NCI-H187 (cell line): ENCODE measurements around the gene FAM193B.
"Not testable (repeated sequence)": the region's sequence is repeated elsewhere in the genome, so short reads cannot be mapped to it uniquely, and the experiment has no call there.

Source experiments
- DNase-seq, 2 experiments: peaks; one replicate each; lab custom pipeline; 2025; lab: John Stamatoyannopoulos, UW

FAM193B gene

DNA sequence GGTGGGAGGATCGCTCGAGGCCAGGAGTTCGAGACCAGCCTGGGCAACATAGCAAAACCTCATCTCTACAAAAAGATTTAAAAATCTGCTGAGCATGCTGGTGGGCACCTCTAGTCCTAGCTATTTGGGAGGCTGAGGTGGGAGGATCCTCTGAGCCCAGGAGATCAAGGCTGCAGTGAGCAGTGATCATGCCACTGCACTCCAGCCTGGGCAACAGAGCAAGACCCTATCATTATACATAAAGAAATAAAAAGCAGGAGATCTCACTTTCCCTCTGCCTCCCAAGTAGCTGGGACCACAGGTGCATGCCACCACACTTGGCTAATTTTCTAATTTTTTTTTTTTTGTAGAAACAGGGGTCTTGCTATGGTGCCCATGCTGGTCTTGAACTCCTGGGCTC is 68.6 kb downstream of the FAM193B start:
- not testable (repeated sequence) for DNase-seq

GRCh38 chr5:177484902-177485549 is 69.3 kb downstream of the FAM193B start:
- no peak for DNase-seq

GRCh38 chr5:177483994-177484901 is 70.1 kb downstream of the FAM193B start:
- DNase-seq: no peak

GRCh38 chr5:177483042-177483441 is 71.3 kb downstream of the FAM193B start:
- DNase-seq: no peak

DNA sequence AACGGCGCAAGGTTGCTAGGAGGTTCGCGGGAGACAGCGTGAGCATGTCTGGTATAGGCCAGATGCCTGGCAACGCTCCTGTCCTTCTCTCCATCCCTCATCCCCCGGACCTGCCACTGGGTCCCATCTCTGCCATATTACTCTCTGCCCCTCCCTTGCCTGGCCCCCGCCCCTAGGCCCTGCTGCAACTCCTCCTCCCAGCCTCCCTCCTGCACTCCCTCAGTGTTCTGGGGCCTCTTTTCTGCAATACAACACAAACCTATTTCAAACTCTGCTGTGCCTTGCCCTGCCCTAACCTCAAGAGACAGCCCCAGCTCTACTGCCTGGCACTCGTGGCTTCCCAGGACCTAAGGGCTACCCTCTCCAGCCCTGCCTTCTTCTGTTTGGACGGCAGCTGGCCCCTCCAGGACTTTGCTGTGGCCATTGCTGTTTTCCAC is 72.0 kb downstream of the FAM193B start:
- no peak for DNase-seq

DNA sequence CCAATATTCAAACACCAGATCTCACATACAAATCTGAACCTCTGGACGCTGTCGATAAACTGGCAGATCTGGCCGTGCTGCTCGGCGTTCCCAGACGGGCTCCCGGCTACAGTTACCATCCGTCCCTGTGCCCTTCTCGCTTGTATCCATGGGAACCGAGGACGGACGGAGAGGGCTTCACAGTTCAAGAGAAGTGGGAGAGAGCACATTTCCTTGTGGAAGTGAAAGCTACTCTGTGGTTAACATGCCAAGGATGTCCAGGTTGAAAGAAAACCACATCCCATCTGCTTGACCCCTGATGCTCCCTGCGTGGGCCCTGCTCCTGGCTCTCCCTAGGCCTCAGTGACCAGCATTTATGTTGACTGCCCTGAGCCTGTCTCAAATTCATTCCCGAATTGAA is 74.6 kb downstream of the FAM193B start:
- DNase-seq: no peak

GRCh38 chr5:177478711-177479646 is 75.4 kb downstream of the FAM193B start:
- no peak for DNase-seq

DNA sequence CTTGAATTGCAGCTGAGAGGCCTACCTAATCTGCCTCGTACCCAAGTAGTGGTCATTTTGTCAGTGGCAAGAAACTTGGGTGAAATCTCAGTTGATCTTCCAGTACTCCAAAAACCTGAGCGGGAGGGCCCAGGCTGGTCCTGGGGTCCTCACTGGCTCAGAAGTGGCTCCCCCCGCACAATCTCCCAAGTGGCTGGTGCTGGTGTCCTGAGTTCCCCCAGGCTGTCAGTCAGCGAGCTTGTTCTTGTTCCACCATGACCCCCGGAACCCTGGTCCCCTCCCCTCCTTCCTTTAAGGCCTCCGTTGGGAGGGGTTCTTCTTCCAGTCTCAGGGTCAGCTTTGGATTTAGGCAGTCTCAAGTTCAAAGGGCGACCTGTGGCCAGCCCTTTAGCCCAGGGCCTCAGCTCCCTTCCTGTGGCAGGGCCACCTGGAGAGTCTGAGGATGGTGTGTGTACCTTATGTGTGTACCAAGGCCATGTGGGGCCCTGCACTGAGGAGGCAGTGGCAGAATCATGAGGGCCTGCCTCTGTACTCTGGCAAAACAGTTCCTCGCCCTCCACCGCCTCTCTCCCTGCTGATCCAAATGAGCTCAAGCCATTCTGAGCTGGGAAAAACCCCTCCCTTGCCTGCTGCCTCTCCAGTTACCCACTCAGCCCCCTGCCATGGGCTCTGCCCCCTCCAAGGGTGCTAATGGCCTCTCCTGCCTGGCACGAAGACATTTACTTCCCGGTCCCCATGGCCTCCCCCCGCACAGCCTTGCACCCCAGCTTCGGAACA is 76.5 kb downstream of the FAM193B start:
- no peak for DNase-seq

- no peak for DNase-seq
These were observed 77.7 kb downstream of the FAM193B start for GRCh38 chr5:177476531-177477233.

GRCh38 chr5:177475563-177476427 is 78.6 kb downstream of the FAM193B start:
- DNase-seq: no peak

GRCh38 chr5:177474846-177475562 is 79.4 kb downstream of the FAM193B start:
- no peak for DNase-seq

- no peak for DNase-seq
These were observed 80.3 kb downstream of the FAM193B start for GRCh38 chr5:177474002-177474476.

DNA sequence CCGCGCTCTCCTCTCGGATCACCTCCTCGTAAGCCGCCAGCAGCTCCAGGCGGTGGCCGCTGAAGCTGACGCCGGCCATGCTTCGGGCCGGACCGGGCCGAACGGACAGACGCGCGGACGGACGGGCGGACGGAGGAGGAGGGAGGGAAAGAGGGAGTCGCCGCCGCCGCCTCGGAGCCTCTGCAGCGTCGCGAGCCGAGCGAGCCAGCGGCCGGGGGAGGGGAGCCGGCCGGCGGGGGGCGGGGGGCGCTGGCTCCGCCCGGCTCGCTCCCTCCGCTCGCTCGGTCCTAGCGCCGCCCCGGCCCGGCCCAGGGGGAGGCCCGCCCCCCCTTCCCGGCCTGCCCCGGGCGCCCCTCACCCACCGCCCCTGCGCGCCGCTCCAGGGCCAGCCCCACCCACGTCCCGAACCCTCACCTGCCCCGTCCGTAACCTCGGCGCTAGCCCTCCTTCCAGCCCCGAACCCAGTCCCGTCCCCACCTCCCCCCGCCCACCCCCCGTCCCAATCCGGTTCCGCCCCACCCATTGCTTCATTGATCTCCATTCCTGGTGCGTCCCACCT is 80.8 kb downstream of the FAM193B start, which contains the start of gene DBN1:
DBN1 (minus strand) TSS at position 192 of the 559 bp plus-strand sequence; CDS start at position 79, 113 bp downstream.
- DNase-seq: peak; percentile 25

- DNase-seq: peak in 1 of 2 experiments; percentile 31
These were observed 81.6 kb downstream of the FAM193B start for GRCh38 chr5:177472460-177473442.

- DNase-seq: no peak
These were observed 82.6 kb downstream of the FAM193B start for GRCh38 chr5:177471610-177472356.

- no peak for DNase-seq
These were observed 83.4 kb downstream of the FAM193B start for GRCh38 chr5:177470759-177471536.
